ENCODE results near the gene NDUFAB1. TPM values are rescaled to one million over a fixed set of nuclear protein-coding genes. Genes with fewer than 3 reads are reported as not detected.
A peak's percentile ranks its signal among the peaks of the same experiment; 100 is the strongest.
"Not testable (repeated sequence)": the region's sequence is repeated elsewhere in the genome, so short reads cannot be mapped to it uniquely, and the experiment has no call there.

The NDUFAB1 gene
- total RNA-seq, 1 donor from 2014 or later: 79.5 TPM

DNA sequence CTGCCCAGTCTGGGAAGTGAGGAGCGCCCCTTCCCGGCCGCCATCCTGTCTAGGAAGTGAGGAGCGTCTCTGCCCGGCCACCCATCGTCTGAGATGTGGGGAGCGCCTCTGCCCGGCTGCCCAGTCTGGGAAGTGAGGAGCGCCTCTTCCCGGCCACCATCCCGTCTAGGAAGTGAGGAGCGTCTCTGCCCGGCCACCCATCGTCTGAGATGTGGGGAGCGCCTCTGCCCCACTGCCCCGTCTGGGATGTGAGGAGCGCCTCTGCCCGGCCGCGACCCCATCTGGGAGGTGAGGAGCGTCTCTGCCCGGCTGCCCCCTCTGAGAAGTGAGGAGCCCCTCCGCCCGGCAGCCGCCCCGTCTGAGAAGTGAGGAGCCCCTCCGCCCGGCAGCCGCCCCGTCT, 12.8 kb downstream of the NDUFAB1 start:
- ATAC-seq: not testable (repeated sequence)

DNA sequence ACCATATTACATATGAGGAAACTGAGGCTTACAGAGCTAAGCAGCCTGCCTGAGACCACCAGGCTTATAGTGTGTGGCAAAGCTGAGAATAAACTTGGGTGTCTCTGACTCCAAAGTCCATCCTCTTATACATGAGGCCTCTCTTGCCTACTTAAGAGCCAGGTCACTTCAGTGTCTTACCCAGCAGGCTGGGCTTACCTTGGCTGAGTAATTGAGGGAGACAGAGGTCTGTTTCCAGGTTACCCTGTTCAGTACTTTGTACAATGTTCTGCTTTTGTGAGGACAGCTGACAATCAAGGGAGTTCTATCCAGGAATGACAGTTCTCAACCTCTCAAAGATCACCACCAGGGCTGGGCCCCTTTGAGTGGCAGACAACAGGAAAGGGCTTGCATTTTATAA, 14.4 kb downstream of the NDUFAB1 start:
- no peak for ATAC-seq

DNA sequence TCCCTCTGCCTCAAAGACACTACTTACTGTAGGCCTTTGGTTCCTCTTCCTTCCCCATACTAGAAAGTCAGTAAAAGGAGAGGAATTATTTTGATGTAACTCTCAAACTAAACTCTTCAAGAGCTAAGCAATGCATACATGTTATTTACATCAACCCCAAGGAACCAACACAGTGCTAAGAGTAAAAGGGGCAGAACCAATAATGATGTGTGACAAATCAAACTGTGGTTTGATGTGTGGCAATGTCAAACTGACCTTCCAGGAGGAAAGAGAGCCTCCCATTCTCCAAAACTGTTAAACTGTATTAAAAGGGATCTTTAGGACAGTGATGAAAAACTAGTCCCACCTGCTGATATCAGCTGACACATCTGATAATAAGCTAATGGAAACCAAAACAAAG, 15.7 kb downstream of the NDUFAB1 start:
- no peak for ATAC-seq

DNA sequence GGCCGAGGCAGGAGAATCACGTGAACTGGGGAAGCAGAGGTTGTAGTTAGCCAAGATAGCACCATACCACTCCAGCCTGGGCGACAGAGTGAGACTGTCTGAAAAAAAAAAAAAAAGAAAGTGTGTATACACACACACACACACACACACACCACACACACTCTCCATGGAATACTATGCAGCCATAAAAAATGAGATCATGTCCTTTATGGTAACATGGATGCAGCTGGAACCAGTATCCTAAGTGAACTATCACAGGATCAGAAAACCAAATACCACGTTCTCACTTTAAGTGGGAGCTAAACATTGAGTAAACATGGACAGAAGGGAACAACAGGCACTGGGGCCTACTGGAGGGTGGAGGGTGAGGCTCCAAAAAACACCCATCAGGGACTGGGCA, 16.7 kb downstream of the NDUFAB1 start:
- ATAC-seq: no peak

DNA sequence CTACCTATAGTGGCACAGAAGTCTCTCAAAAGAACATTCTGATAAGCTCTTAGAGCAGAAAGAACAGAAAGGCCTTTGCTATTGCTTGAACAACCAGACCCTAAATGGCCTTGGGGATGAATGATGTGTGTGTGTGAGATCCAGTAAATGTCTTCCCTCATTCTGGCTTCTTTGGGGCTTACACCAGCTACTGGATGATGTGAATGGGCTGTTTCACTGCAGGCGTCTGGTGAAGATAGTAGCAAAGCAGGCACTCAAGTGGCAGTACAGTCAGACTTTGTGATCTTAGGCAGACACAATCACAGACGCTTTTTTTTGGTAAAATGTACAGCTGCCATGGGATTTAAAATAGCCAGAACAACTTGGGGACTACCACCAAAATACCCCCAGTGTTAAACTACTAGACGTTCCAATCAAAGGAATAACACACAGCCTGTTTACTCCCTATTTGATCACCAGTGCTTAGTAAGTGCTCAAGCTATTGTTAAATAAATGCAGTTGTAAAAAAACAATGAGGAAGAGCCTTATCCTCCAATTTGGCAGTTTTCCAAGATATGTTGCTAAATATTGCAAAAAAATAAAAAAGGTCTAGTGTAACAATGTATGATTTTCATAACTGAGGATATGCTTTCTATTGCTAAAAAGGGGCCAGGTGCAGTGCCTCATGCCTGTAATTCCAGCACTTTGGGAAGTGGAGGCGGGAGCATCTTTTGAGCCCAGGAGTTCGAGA, 17.9 kb downstream of the NDUFAB1 start:
- no peak for ATAC-seq

DNA sequence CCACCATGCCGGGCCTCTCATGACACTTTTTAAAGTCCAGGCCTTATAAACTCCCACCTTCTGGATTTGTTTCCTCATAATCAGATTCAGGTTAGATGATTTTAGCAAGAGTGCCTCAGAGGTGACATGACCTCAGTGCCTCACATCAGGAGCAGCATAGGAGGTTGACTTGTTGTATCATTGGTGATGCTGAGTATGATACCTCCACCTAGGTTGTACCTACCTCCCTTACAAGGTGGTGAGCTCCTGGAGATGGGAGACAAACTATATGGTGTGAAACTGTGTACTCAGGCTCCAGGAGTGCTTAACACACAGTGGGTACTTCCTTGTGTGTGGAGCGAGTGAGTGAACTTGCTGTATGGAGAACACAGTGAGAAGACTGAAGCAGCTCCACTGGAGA, 18.6 kb downstream of the NDUFAB1 start:
- ATAC-seq: no peak

DNA sequence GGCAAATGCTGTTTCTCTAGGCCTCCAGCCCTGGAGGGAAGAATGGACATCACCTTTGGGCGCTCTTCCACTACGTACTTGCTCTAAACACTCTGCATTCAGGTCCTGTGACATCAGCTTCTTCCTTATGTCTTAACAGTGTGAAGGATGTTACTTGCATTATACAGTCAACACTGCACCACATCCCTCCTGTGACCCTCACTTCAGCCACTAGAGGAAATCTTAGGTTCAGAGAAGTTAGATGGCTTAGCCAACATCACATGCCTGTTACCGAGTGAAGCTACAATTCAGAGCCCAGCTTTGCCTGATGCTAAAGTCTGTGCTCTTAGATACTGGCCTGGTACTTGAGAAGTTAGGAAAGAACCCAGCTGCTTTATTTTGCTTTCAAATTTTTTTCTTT, 20.3 kb downstream of the NDUFAB1 start:
- no peak for ATAC-seq

DNA sequence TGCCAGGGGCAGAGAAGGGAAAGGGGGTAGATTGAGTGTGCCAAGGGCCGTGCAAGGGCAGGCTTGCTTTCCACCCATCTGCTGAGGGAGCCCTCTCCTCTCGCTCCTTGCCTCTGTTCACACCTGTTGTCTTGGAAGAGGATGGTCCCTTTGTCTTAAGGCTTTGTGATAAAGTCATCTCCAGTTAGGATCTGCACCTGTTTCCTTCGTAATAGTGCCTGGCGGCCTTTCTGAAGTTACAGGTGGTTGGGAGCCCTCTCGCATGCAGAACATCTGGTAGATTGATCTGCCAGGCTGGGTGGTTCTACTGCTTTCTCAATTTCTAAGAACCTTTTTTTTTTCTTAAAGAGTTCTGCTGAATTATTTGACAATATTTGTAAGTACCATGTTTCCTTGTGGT, 22.3 kb downstream of the NDUFAB1 start:
- ATAC-seq: no peak

DNA sequence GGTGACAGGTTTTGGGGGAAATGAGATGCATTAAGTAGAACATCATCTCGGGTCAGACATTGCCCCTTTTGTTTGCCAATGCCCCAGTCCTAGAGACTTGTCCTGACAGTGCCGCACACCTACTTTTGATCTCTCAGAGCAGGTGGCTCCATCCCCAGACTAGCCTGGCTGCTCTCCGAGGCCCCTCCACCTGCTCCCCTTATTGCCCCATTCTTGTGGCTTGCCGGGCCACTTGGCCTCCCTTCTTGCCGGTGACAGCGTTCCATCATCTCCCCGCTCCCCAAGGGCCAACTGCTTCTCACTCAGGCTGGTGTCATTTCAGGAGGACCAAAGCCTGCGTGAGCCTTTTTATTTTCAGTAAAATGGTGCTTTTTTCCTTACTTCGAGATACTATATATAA, 23.7 kb downstream of the NDUFAB1 start:
- no peak for ATAC-seq

DNA sequence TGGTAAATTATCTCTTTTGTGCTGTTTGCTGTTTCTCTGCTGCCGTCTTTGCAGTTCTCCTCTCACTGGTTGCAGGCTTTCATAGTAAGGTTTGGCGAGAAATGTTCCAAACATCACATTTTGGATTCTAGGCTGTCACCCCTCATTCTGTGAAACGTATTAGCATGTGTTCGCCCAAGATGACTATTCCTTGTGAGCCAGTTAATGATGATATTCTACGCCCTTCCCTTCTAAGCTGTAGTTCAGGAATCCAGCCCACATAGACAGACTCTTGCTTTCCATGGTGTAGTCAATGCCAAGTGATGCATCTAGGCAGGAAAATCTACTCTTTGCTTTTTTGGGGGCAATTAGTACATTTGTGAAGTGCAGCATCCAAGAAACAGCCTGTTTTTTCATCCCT, 24.2 kb downstream of the NDUFAB1 start:
- no peak for ATAC-seq

DNA sequence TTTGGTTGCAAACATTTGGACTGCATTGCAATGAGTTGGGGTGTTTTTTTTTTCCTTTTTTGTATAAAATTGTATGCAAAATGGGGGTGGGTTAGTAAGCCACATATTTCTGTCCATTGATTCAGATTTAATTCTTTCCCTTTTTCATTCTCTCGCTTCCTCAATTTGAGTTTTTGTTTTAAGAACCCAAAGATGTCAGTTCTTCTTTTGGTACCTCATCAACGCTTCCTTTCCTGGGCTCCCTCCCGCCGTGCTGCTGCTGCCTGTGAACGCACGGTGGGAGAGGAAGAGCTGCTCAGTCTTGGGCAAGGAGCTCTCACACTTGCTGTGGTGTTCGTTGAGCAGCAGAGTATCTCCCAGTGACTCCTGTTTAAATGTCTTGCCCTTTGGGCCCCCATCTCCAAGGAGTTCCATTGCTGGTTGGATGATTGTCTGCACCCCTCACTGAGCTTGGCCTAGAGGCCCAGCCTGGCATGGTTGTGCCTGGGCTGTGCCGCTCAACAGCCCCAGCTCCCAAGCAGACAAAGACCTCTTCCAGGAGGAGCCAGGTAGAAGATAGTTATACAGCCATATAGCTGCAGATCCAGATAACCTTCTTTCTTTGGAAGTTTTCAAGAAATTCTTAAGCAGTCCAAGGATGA, 25.0 kb downstream of the NDUFAB1 start:
- ATAC-seq: no peak

DNA sequence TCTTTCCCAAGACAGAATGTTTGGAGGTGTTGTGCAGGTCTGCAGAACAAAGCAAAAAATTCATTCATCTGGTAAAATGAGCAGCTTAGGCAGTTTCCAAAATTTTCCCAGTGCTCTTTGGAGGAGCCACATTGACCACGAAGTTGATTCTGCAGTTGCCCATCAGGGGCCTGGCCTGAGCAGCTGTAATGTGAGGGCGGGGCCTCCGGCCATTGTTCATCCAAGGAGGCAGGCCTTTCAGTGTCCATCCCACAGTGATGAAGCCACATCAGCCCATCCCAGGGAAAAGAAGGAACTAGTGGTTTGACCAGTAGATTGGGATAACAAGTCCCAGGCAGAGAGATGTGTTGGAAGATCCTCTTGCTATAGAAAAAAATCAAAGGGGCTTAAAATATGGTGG, 28.5 kb downstream of the NDUFAB1 start:
- no peak for ATAC-seq

DNA sequence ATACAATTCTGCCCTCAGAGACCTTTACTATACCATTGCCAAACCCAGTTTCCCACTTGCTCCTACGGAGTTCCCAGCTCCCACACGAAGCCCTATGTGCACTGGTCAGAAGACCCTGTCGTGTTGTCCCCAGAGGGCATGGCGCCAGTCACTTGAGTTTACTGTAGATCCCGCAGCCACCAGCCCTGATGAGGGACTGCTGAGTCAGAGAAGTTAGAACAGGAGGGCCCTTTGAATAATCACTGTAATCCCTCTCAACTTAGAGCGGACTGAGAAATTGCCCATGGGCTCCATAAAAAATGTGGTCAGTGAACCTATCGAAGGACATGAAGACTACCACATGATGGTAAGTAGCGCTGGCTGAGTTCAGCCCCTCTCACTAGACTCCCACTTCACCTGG, 29.4 kb downstream of the NDUFAB1 start:
- ATAC-seq: no peak

DNA sequence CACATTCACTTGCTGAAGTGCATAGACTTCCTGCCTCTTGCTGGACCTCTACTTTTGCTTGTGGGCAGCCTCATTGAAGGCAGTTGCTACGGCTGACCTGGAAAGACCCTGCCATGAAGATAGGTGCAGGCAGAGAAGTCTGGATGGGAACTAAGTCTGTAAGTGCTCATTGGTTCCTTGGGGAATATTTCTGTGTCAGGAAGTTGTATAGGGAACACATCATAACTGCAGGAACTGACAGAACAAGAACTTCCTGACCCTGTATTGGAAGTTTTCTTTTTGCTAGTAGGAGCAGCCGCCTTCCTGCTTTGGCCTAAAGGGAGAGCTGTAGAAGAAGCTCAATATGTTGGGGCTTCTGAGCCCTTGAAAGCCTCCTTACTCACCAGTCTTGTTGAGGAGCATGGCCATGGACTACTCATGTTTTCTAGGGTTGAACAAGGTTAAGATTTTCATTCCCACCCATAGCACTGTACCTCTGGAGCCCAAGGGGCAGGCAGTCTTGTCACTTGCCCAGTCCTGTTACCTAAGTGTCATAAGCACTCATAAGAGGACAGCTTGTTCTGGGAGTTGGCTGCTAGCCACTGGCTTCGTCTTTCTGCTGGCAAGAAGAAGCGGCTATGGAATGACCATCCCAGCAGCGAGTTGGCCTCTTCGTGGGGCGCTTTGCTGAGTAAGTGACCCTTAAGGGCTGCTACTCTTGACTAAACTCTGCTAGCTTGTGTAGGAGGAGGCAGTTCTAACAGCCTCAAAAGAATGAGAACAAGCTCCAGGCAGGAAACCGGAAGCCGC, 31.3 kb downstream of the NDUFAB1 start:
- ATAC-seq: no peak

DNA sequence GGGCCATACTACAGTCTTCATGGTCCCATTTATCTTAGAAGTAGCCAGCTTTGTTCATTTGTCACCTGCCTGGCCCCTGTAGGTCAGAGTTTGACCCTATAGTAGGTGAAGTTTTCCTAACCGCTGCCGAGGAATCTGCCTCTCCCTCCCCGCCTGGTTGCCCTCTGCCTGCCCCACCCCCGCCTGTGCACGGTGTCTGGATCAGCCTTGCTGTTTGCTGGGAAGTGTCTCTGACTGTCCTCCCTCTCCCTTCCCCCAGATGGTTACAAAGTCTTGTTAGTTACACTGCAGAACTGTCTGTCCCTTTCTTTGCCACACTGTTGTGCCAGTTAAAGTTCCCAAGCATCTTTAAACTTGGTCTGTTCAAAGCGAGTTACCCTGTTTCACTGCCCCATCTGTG, 32.9 kb downstream of the NDUFAB1 start:
- ATAC-seq: no peak

DNA sequence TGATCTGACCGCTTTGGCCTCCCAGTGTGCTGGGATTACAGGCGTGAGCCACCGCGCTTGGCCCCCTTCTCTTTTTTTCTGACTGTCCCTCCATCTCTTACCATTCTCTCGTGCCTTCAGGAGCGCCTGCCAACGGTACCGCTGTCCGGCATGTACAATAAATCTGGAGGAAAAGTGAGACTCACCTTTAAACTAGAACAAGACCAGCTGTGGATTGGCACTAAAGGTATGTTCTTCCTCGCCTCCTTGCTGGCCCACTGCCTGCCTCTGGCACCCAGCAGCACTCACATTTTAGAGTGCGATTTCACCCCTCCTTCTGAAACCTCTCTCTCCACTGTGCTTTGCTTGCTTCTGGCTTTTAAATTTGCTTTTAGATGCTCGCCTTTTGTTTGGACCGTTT, 33.6 kb downstream of the NDUFAB1 start:
- ATAC-seq: no peak

DNA sequence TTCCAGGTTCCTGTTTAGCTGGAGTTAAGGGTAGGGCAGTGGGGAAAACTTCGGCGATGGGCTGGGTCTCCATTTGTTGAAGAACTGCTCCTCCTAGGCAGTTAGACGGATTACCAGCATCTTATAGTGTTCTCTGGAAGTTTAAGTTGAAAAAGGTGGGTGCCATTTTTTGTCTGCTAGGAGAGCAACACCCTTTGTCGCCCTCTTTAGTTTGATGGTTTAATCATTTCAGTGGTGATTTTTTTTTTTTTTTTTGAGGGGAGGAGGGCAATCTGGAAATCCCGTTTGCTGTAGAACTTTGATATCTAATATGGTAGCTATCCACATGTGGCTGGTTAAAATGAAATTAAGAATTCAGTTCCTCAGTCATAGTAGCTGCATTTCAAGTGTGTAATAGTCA, 34.5 kb downstream of the NDUFAB1 start:
- ATAC-seq: no peak

DNA sequence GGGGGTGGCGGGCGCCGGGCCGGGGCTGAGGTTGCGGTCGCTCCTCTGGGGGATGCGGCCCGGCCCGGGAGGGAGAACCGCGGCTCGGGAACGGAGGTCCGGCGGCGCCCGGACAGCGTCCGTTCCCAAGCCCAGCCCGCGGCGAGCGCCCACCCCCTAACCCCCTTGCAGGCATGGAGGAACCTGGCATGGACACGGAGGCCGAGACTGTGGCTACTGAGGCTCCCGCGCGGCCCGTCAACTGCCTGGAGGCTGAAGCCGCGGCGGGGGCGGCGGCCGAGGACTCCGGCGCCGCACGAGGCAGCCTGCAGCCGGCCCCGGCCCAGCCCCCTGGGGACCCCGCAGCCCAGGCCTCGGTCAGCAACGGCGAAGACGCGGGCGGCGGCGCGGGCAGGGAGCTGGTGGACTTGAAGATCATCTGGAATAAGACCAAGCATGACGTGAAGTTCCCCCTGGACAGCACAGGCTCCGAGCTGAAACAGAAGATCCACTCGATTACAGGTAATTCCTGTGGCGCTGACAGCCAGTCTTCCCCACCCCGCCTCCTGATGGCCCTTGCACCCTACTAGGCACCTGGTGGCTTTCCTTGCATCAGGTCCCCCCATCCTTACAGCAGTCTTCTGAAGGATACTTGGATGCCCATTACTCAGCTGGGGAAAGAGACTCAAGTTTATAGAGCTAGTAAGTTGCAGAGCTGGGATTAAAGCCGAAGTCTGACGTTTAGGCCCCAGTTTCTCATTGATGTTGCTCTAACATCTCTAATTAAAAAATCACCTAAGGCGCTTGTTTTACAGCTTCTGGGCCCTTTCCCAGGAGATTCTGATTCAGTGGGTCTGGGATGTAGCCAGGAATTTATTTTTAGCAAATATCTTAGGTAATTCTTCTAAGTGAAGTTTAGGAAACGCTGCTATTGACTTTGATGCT, 38.1 kb downstream of the NDUFAB1 start:
- peak; percentile 1 for ATAC-seq

DNA sequence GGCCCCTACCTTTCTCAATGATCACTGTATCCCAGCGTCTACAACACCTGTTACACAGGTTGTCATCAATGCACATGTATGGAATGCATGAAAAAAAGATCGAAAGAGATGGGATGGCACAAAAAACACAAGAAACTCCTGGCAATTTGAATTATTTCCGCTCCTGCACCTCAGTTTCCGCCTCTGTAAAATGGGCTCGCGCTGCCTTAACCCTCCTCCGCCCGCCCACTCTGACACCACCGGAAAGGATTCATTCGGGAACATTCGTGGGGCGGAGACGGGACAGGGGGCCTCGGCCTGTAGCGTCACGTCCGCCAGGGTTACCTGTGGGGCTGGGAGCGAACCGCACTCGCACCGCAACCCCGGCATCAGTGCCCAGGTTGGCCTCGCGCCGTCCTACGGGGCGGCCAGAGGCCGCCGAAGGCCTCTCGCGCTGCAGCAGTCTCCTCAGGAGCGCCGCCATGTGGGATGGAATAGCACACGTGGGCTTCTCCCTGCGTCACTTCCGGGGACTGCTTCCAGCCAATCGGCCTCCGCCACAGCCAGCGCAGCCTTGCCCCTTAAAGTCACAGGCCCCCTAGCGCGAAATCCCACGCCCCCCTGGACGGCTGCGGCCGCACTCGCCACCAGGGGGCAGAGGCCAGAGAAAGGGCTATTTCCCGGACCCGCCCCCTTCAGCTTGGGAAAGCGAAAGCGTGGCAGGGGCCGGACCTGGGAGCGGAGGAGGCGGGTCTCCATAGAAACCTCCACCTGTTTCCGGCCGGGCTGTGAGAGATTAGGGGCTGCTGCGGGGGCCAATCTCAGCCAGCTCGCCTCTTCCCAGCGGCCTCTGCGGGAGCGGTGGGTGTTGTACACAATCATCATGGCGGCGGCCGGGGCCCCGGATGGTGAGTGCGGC, 39.0 kb downstream of the NDUFAB1 start, which contains the start of the genes EARS2 and UBFD1:
Gene EARS2, minus strand, starts transcription at position 470 of the 898 bp plus-strand sequence. Its CDS starts 7 bp downstream, at position 463.
Gene UBFD1, plus strand, starts transcription at position 847 of the 898 bp plus-strand sequence. Its CDS starts 16 bp downstream, at position 863.
- peak; percentile 98 for ATAC-seq

DNA sequence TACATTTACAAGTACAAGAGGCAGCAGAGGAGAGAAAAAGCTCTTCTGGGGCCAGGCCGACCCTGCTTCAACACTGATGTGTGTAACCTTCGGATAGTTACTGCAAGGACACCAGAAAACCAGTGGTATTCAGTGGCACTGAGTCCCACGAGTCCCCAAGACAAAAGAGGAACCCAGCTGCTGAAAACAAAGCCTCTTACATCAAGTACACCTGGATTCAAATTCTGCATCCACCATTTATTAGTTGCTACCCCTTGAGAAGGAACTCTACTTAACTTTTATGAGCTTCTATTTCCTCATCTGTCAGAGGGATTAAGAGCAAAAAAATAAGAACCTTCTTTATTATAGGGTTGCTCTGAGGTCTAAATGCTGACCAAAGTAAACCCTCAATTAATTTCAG, 41.6 kb downstream of the NDUFAB1 start:
- no peak for ATAC-seq

DNA sequence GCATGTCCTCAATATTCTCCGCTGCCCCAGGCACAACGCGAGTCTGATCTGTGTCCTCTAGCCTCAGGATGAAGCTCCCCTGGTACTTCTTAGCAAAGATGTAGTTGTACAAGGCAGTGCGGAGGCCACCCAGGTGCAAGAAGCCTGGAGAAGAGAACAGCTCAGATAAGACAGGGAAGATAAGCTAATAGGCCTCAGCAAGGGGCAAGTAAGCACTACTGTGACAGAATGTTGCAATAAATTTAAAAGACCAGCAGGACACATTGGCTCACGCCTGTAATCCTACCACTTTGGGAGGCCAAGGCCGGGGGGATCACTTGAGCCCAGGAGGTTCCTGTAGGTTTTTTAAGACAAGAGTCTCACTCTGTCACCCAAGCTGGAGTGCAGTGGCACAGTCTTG, 44.0 kb downstream of the NDUFAB1 start:
- ATAC-seq: no peak
